ENCODE results near the gene TBCD. TPM values are rescaled to one million over a fixed set of nuclear protein-coding genes. Genes with fewer than 3 reads are reported as not detected.

TBCD gene
- total RNA-seq, 1 donor from 2014 or later: 118 TPM

DNA sequence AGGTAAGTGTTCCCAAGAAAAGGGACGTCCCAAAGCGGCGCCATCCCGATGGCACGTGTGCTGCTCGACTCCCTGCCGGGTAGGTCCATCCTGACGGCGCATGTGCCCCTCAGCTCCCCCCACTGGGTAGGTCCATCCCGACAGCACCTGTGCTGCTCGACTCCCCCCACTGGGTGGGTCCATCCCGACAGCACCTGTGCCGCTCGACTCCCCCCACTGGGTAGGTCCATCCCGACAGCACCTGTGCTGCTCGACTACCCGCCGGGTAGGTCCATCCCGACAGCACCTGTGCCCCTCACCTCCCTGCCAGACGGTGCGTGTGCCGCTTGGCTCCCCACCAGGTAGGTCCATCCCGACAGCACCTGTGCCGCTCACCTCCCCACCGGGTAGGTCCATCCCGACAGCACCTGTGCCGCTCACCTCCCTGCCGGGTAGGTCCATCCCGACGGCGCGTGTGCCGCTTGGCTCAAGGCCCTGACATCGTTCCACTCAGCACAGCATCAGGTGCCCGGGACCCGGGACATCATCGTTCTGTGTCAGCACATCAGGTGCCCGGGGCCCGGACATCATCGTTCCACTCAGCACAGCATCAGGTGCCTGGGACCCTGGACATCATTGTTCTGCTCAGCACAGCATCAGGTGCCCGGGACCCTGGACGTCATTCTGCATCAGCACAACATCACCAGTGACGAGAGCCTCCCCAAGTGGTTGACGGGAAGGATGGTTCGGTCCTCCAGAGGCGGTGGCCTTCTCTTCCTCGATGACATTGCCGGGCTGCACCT is 22.2 kb upstream of the TBCD start:
- TF ChIP-seq CTCF (IDR thresholded peaks at IDR 0.05; ENCODE audit: partially characterized antibody, unreplicated experiment): no peak
- DNase-seq: no peak
- Mint-ChIP-seq H3K27me3 (ENCODE audit: unreplicated experiment) (peaks cover 10% of the 10 kb centered on the region), H3K27ac (ENCODE audit: unreplicated experiment) (no peak overlapping the region), H3K4me3 (ENCODE audit: unreplicated experiment) (no peak overlapping the region), H3K36me3 (ENCODE audit: unreplicated experiment) (peaks cover 8% of the 10 kb centered on the region), H3K4me1 (ENCODE audit: low read depth, unreplicated experiment) (no peaks in the 10 kb centered on the region), H3K9me3 (ENCODE audit: unreplicated experiment) (peaks cover 3% of the 10 kb centered on the region)

- Mint-ChIP-seq H3K27ac (ENCODE audit: unreplicated experiment) (no peak overlapping the region), H3K9me3 (ENCODE audit: unreplicated experiment) (peaks cover 4% of the 10 kb centered on the region), H3K4me3 (ENCODE audit: unreplicated experiment) (no peak overlapping the region), H3K27me3 (ENCODE audit: unreplicated experiment) (peaks cover 12% of the 10 kb centered on the region), H3K36me3 (ENCODE audit: unreplicated experiment) (peaks cover 8% of the 10 kb centered on the region), H3K4me1 (ENCODE audit: low read depth, unreplicated experiment) (peaks cover 2% of the 10 kb centered on the region)
- TF ChIP-seq CTCF (IDR thresholded peaks at IDR 0.05; ENCODE audit: partially characterized antibody, unreplicated experiment): no peak
- no peak for DNase-seq
Observed at GRCh38 chr17:82732118-82732743, 19.6 kb upstream of the TBCD start.

DNA sequence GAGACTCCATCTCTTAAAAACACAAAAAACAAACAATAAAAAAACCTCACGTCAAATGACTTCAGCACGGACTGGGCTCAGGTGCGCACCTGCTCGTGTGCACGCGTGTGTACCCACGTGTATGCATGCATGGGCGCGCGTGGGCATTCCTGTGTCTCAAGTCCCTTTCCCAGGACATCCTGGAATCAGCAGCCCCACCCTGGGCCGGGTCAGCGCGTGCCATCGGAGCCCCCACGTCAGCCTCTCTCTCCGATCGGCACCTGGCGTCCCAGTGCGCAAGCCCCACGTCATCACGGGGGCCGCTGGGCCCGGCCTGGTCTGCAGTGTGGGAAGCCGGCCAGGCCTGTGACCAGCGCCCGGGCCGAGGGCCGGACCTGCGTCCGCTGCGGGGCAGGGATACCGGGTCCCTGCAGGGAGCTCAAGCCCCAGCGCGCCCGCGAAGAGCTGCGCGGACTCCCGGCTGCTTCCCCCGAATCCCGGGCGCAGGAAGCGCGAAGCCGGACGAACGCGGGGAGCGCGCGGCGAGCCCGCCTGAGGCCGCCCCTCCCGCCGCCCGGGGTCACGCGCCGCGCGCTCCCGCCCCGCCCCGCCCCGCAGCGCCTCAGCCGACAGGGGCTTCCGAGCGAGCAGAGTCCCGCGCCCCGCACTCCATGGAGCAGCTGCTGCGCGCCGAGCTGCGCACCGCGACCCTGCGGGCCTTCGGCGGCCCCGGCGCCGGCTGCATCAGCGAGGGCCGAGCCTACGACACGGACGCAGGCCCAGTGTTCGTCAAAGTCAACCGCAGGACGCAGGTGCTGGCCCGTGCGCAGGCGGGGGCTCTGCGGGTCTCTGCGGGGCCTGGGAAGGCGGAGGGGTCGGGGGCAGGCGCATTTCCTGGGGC is 16.6 kb upstream of the TBCD start, which contains the start of gene FN3K:
FN3K (plus strand) TSS at position 629 of the 880 bp plus-strand sequence; CDS start at position 651, 22 bp downstream.
- H3K9me3 Mint-ChIP-seq (ENCODE audit: unreplicated experiment): peaks cover 3% of the 10 kb centered on the region
- peaks cover 9% of the 10 kb centered on the region for H3K27me3 Mint-ChIP-seq (ENCODE audit: unreplicated experiment)
- peak within 1 kb of the TSS; percentile 48 for H3K27ac Mint-ChIP-seq (ENCODE audit: unreplicated experiment)
- peak within 1 kb of the TSS; percentile 82 for H3K4me3 Mint-ChIP-seq (ENCODE audit: unreplicated experiment)
- no peak for TF ChIP-seq CTCF (IDR thresholded peaks at IDR 0.05; ENCODE audit: partially characterized antibody, unreplicated experiment)
- peaks cover 17% of the 10 kb centered on the region for H3K36me3 Mint-ChIP-seq (ENCODE audit: unreplicated experiment)
- peak; percentile 79 for DNase-seq
- peaks cover 2% of the 10 kb centered on the region for H3K4me1 Mint-ChIP-seq (ENCODE audit: low read depth, unreplicated experiment)

DNA sequence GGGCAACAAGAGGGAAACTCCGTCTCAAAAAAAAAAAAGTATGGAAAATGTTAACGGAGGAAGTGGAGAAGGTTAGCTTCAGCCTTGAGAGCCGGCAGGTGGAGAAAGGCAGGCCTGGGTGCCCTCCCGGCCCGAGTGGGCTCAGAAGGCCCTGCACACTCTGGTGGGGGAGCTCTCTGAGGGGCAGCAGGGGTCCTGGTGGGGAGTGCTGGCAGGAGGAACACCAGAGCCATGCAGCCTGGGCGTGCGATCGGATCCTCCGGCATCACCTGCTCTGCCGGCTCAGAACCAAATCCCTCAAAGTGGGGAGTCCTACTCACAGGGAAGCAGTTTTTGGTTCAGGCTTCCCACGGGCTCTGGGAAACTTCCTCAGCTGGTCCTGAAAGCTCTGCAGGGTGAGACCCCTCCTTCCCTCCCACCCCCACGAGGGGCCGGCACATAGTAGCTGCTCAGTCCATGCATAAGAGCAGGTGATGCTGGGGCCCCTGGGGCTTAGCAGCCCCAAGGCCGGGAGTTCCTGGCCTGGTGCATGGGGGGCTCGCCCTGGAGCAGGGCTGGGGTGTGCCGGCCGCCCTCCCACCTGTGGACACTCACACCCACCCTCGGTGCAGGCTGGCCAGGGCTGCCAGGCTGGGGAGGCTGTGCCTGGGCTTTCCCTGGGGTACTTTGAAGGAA is 15.2 kb upstream of the TBCD start:
- Mint-ChIP-seq H3K27me3 (ENCODE audit: unreplicated experiment) (peaks cover 9% of the 10 kb centered on the region), H3K4me3 (ENCODE audit: unreplicated experiment) (peak overlapping the region; percentile 82), H3K27ac (ENCODE audit: unreplicated experiment) (peak overlapping the region; percentile 48), H3K36me3 (ENCODE audit: unreplicated experiment) (peaks cover 31% of the 10 kb centered on the region), H3K9me3 (ENCODE audit: unreplicated experiment) (peaks cover 5% of the 10 kb centered on the region), H3K4me1 (ENCODE audit: low read depth, unreplicated experiment) (peaks cover 2% of the 10 kb centered on the region)
- DNase-seq: no peak
- no peak for TF ChIP-seq CTCF (IDR thresholded peaks at IDR 0.05; ENCODE audit: partially characterized antibody, unreplicated experiment)

All from glutamatergic neuron (in vitro differentiated cells).